CD4-positive, alpha-beta T cell treated with Interleukin-12 subunit alpha and Interleukin-12 subunit beta, for 1 hour (primary cell): ENCODE results near the gene FUT7.

Experiments used
- DNase-seq: peaks from one replicate; pipeline ENCODE4 v3.0.0-alpha.2; 2020

FUT7 gene, protein sequence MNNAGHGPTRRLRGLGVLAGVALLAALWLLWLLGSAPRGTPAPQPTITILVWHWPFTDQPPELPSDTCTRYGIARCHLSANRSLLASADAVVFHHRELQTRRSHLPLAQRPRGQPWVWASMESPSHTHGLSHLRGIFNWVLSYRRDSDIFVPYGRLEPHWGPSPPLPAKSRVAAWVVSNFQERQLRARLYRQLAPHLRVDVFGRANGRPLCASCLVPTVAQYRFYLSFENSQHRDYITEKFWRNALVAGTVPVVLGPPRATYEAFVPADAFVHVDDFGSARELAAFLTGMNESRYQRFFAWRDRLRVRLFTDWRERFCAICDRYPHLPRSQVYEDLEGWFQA

DNA sequence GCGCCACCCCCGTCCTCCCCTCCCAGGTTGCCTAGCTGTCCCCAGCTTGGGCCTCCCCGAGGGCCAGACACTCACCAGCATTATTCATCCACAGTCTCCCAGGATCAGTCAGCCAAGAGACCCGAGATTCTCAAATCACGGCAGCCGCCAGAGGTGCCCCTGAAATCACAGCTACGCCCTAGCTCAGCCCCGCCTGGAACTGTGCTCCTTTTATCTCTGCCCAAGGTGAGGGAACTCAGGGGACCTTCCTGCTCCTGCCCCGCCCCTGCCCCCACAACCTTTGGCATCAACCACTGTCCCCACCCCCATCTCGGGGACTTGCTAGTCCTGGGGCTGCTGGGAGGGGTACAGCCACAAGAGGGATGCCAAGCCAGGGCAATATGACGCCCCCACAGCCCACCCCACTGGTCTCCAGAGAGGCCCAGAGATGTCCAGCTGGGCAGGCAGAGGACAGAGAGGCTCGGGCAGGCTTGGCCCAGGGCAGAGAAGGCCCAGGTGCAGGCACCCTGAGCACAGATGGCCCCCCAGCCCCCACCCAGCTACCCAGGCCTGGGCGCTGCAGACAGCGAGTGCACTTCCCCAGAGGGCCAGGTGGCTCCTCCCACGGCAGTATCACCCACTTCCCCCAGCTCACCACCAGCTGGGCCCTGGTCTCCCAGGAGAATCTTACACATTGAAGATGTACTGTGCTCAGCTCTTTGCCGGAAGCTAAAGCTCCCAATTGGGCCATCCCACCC lies at the start of gene FUT7:
FUT7 (minus strand) TSS at position 185 of the 737 bp plus-strand sequence; CDS start at position 88, 97 bp downstream.
- DNase-seq, result peak; percentile 49

DNA sequence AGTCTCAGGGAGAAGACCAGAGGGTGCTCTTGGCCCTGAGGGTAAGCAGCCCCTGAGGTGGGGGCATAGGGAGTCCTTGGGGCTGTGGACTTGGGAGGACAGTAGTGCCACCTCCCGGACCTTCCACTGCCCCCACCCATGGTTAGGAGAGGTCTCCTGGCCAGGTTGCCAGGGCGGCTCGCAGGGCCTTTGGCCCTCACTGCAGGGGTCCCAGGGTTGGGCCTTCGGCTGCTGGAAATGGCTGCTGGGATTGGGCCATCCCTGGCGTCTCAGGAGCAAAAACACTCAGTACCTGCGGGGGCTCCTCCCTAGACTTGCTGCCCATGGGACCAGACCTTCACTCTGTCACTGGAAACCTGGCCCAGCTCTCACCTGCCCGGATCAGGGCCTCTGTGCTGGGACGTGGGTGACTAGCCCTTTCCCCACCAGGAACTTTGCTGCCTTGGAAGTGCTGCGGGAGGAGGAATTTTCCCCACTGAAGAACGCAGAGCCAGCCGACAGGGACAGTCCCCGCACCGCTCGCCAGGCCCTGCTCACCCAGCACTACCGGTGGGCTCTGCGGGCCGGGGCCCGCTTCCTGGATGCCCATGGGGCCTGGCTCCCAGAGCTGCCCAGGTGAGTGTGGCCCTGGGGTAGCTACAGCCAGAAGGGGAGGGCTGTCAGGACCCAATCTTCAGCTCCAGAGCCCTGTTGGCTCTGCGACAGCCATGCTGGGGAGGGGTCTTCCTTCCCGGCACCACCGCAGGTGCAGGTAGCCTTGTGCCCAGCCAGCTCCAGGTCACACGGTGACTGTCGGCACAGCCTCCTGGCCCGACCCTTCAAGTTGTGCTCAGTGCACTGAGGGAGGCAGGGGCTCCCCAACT lies 48.6 kb upstream of the FUT7 start:
- DNase-seq, result no peak

DNA sequence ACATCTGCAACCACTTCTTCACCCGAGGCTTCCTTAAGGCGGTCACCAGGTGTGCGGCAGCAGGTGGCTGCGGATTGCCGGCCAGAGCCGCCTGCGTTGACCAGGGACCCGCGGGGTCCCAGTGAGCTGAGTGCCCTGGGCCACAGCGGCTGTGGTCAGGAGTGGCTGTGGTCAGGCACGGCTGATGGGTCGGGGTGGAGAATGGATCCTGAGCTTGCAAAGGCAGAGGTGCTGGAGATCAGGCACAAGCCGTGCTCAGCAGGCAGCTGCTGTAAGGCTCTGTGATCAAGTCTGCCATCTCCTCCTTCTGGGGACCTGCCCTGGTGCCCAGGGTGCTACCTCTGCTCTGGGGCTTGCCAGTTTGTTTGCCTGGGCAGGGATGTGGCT lies 47.5 kb upstream of the FUT7 start:
- no peak for DNase-seq

DNA sequence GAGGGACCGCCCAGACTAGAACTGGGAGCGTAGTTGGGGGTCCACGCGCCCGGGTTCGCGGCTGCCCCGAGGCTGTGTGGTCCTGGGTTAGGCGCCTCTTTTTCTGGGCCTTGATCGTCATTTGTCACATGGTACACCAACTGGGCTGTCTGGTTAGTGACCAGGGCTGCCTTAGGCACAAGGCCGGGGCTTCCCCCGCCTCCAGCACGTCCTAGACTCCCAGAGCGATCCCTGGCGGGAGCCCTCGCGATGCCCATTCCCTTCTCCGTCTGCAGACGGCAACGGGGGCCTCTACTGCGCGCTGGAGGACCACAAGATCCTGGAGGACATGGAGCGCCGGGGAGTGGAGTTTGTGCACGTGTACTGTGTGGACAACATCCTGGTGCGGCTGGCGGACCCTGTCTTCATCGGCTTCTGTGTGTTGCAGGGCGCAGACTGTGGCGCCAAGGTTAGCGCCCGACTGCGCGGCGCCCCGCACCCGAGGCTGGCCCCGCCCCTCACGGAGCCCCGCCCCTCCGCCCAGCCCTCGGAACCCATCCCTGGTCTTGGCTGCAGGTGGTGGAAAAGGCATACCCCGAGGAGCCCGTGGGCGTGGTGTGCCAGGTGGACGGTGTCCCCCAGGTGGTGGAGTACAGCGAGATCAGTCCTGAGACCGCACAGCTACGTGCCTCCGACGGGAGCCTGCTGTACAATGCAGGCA lies 47.0 kb upstream of the FUT7 start:
- DNase-seq, result no peak

DNA sequence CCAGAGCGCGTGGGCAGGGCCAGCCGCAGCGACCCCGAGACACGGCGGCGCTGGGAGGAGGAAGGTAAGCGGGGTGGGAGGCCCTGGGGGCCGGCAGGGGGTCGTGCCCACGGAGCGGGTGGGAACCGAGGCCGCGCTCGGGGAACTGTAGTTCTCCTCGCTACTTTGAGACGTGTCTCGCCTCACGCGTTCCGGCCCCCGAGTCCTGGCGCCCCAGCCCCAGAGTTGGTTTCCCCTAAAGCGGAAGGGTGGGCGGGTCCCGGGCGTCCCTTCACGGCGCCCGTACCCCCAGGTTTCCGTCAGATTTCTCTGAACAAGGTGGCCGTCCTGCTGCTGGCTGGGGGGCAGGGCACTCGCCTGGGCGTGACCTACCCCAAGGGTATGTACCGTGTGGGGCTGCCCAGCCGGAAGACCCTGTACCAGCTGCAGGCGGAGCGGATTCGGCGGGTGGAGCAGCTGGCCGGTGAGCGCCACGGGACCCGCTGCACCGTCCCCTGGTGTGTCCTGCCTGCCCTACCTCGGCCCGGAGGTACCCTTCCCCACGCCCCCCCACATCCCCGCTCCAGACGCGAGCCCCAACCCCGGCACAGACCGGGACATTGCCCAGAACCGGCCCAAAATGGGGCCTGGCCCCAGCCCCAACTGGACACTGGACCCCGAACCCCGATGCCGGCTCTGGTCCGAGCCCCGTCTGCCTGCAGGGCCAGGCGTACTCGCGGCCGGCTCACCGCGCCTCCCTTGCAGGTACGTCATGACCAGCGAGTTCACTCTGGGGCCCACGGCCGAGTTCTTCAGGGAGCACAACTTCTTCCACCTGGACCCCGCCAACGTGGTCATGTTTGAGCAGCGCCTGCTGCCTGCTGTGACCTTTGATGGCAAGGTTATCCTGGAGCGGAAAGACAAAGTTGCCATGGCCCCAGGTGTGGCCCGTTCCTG lies 46.1 kb upstream of the FUT7 start:
- peak; percentile 52 for DNase-seq

DNA sequence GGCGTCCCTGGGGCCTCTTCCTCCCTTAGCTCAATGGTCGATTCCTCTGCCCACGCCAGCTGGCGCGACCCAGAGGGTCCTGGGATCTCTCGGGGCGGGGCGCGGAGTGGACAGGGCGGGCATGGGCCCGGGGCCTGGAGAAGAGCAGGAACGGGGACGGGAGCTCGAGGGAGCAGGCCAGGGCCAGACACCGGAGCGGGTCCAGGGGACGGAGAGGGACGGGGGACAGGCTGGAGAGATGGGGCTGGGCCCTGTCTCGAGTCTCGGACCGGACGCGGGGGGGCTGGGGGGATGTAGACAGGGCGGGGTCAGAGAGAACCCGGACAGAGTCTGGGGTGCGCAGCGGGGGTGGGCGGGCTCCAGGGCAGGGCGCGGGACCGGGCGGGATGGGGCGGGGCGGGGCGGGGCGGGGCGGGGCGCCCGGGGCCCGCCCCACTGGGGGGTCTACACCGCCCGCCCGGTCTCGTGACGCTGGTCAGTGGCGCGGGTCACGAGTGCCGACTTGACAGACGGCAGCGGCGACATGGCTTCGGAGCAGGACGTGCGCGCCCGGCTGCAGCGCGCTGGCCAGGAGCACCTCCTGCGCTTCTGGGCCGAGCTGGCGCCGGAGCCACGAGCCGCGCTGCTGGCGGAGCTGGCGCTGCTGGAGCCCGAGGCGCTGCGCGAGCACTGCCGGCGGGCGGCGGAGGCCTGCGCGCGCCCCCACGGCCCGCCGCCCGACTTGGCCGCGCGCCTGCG lies 45.3 kb upstream of the FUT7 start, which contains the start of gene UAP1L1:
UAP1L1 (plus strand) TSS at position 508 of the 738 bp plus-strand sequence; CDS start at position 524, 16 bp downstream.
- DNase-seq, result peak; percentile 68

DNA sequence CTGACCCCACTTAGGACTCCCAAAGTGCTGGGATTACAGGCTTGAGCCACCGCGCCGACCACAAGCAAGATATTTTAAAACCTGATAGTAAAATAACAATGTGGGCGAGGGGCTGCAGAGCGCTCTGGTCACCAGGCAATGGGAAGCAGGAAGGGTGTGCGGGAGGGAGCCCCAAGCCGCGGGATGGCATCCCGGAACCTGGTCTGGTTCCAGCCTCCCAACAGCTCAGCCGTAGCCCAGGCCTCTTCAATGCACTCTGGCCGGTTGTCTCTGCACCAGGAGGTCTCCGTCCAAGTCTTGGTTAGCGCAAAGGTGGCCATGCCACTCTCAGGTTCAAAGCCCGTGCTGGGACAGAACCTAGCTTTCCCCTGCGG lies 44.7 kb upstream of the FUT7 start:
- no peak for DNase-seq

- DNase-seq, result no peak
Measured at GRCh38 chr9:137075275-137075775, 43.4 kb upstream of the FUT7 start.

- DNase-seq, result no peak
Measured at GRCh38 chr9:137074657-137075274, 42.9 kb upstream of the FUT7 start.

DNA sequence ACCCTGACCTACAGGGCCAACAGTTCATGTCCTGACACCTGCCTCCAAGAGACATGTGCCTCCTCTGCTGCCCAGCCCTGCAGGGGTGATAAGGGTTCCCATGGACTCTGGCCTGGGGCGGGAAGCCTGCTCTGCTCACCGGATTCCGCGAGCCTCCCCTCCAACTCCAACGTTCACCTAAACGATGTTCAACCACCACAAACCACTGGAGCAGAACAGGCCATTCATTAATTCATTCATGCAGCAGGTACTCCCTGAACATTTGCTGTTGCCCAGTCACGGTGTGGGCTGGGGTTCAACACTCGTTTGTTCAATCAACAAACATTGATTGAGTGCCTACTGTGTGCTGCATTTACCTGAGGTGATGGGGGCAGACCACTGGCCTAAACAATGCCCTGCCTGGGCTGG lies 42.1 kb upstream of the FUT7 start:
- DNase-seq, result no peak

DNA sequence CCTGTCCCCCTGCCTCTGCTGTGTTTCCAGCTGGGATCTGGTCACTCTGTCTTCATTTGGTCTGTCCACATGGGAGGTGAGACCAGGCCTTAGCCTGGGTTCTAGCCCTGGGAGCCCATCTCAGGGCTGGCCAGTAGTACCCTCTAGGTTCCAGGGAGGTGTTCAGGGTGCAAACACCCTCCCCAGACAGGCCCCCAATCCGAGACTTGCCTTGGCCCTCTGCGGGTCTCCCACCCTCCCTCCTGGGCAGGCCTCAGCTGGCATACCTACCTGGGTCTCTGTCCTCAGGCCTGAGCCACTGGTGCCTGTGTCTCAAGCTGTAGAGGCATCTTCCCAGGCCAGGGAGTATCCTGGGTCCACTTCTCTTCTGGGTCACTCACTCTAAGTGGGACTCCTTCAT lies 39.4 kb upstream of the FUT7 start:
- no peak for DNase-seq

DNA sequence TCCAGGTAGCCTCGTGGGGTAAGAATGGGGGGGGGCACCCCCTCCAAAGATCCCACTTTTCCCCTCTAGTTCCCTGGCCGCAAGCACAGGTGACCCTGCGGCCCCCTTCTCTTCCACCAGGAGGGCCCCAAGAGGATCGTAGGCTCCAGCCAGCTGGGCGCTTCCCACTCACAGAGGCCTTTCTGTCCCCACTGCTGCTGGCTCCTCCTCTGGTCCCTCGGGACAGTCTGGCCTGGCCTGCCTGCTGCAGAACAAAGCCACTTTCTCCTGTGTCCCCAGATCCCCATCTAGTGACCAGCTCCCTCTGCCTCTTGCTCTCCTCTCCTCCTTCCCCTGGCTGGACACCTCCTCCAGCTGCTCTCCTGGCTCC lies 39.0 kb upstream of the FUT7 start:
- no peak for DNase-seq

GRCh38 chr9:137070201-137070905 lies 38.5 kb upstream of the FUT7 start, which contains the start of gene SAPCD2:
SAPCD2 (minus strand) TSS chr9:137070557; CDS start chr9:137070460, 97 bp downstream.
- peak; percentile 86 for DNase-seq

DNA sequence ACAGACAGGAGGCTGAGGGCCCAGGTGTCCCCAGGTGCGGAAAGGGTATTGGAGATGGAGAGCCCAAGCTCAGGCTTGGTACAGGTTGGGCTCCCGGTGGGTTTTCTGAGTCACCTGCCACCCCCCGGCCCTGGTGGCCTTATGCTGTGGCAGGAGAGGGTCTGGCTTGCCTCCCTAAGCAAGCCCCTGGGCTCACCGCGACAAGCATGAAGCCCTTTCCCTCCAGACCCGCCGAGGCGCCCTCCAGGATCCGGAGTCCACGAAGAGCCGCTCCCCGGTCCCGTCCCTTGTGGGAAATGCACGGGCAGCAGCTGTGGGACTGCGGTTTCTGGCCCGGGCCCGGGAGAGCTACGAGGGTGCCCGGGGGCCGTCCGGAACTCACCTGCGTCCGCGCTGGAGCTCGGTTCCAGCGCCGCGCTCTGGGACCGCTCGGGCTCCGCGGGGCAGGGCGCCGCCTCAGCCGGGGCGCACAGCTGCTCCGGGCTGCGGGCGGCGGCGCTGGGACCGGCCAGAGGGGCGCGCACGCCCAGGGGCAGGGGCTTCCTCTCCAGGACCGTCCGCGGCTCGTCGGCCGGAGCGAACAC lies 37.7 kb upstream of the FUT7 start:
- no peak for DNase-seq

DNA sequence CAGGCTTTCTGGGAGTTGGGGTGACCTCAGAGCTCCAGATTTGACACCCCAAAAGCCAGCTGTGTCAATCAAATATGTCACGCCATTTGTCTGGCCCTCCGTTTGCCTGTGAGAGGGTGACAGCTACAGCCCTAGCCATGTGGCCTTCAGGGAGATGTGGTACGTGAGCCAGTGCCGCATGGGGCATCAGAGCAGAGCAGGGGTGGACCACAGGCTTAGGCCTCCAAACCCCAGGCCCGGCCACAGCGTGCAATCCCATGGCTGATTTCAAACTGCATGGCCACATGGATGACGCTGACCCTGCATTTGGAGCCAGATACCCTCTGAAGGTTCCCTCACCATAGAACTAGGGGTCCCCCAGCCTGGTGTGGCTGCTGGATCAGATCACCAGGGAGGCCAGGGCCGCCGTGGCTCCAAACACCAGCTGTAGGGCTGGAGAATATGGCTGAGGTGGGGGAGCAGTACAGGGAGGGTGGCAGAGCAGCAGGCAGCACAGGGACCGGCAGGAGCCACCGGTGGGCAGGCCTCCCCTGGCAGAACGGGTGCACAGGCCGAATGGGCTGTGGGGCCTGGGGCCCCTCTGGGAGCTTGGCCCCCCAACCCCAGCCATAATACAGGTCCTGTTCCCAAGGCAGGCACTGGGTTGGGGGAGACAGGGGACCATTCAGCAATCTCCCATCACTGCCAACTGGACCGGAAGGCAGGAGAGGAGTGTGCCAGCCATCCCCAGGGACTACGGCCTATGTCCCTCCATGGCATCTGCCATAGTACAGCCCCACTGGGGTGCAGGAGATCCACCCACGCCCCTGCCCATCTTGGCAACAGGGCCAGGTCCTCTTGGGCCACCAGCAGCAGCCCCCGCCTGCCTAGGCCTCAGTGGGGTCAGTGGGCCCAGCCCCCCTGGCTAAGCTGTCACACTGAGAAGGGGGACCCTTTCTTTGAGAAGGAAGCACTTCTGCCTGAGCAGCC lies 36.9 kb upstream of the FUT7 start:
- no peak for DNase-seq

DNA sequence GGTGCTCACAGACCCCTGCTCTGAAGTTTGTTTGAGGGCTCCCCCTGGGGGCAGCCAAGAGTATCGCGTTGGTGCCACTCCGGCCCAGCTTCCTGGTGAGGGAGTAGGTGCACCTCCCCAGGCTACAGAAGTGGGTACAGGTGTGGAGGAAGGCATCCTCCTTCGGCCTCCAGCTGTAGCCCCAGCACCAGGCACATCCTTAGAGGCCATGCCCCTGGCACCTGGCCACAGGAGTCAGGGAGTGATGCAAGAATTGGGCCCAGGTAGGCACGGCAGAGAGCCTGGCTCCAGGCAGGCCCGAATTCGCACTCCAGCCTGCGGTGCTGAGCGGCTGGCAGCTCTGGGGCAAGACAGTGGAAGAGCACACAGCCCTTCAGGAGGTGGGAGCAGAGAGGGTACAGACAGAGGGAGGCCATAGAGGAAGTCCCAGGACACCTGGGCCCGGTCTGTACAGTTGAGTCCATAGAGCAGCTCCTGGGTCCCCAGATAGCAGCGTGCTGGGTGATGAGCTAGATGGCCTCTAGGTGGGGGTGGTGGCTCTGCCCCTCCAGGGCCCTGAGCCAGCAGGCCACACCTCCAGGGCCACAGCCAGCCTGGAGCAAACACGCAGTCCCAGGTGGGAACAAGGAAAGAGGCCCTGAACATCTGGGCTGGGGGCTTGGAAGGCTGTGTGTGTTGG lies 36.1 kb upstream of the FUT7 start:
- peak; percentile 91 for DNase-seq
